Brain microvascular endothelial cell (primary cell): Measurements from ENCODE around the gene BEGAIN.

Experiments
- DNase-seq: peaks from one replicate; pipeline ENCODE4 v3.0.0-alpha.2; 2020
- H3K27ac ChIP-seq: fragments of 250-450 bp; sonication (Bioruptor Pico); 2 replicates; pipeline ENCODE4 v1.5.1; 2020; ENCODE audit warnings: mild to moderate bottlenecking, moderate library complexity
- H3K27me3 ChIP-seq: fragments of 250-450 bp; sonication (Bioruptor Pico); replicated peaks from 2 replicates; pipeline ENCODE4 v1.5.1; 2020; ENCODE audit warnings: mild to moderate bottlenecking
- H3K36me3 ChIP-seq: fragments of 250-450 bp; sonication (Bioruptor Pico); replicated peaks from 2 replicates; pipeline ENCODE4 v1.5.1; 2020; ENCODE audit warnings: mild to moderate bottlenecking
- H3K4me3 ChIP-seq: 2 replicates; pipeline ENCODE4 v1.5.1; 2011; ENCODE audit warnings: low read depth, mild to moderate bottlenecking, control low read depth, low read length, moderate library complexity
- CTCF ChIP-seq: IDR thresholded peaks from 2 replicates; pipeline ENCODE4 v1.5.1; 2011; ENCODE audit warnings: low read depth, mild to moderate bottlenecking, moderate library complexity, low read length, control low read depth, inconsistent platforms; ENCODE audit errors: missing control alignments
- in situ Hi-C: cut with HindIII; loops from 2 replicates; pipeline ENCODE4 v1.10.0; 2017; ENCODE audit warnings: low sequenced_read_pairs, low pct_ligation_motif_present

The BEGAIN gene

GRCh38 chr14:100566586-100566985 lies 20.6 kb downstream of the BEGAIN start:
- Histone ChIP-seq H3K27me3 (peaks cover 52% of the 10 kb centered on the region), H3K4me3 (no peak overlapping the region), H3K27ac (no peak overlapping the region), H3K36me3 (no peaks in the 10 kb centered on the region)
- no peak for DNase-seq
- no peak for TF ChIP-seq CTCF
- in situ Hi-C loops, result no loop called here

- no peak overlapping the region for H3K4me3 ChIP-seq
- no peaks in the 10 kb centered on the region for H3K36me3 ChIP-seq
- no peak overlapping the region for H3K27ac ChIP-seq
- TF ChIP-seq CTCF, result no peak
- no peak for DNase-seq
- peaks cover 49% of the 10 kb centered on the region for H3K27me3 ChIP-seq
- in situ Hi-C loops, result no loop called here
Observed at GRCh38 chr14:100566119-100566518, 21.1 kb downstream of the BEGAIN start.

- Histone ChIP-seq H3K36me3 (no peaks in the 10 kb centered on the region), H3K27me3 (peaks cover 48% of the 10 kb centered on the region), H3K4me3 (no peak overlapping the region), H3K27ac (no peak overlapping the region)
- in situ Hi-C loops, result no loop called here
- TF ChIP-seq CTCF, result no peak
- no peak for DNase-seq
Observed at GRCh38 chr14:100565650-100566049, 21.6 kb downstream of the BEGAIN start.

- no peak overlapping the region for H3K27ac ChIP-seq
- DNase-seq, result no peak
- H3K4me3 ChIP-seq, result no peak overlapping the region
- no peak for TF ChIP-seq CTCF
- in situ Hi-C loops, result no loop called here
- no peaks in the 10 kb centered on the region for H3K36me3 ChIP-seq
- peaks cover 39% of the 10 kb centered on the region for H3K27me3 ChIP-seq
Observed at GRCh38 chr14:100564512-100564911, 22.7 kb downstream of the BEGAIN start.

GRCh38 chr14:100562751-100563150 lies 24.5 kb downstream of the BEGAIN start:
- in situ Hi-C loops, result no loop called here
- no peak overlapping the region for H3K4me3 ChIP-seq
- TF ChIP-seq CTCF, result no peak
- peaks cover 22% of the 10 kb centered on the region for H3K27me3 ChIP-seq
- no peak overlapping the region for H3K27ac ChIP-seq
- no peak for DNase-seq
- H3K36me3 ChIP-seq, result no peaks in the 10 kb centered on the region

- no peak for DNase-seq
- H3K27ac ChIP-seq, result no peak overlapping the region
- in situ Hi-C loops, result no loop called here
- no peak for TF ChIP-seq CTCF
- peaks cover 11% of the 10 kb centered on the region for H3K27me3 ChIP-seq
- no peak overlapping the region for H3K4me3 ChIP-seq
- no peaks in the 10 kb centered on the region for H3K36me3 ChIP-seq
Observed at GRCh38 chr14:100561005-100561404, 26.2 kb downstream of the BEGAIN start.
